ENCODE data around the gene INPP5A.

The INPP5A gene

GRCh38 chr10:132616170-132616995 is 78.8 kb downstream of the INPP5A start:
- no peak for DNase-seq

GRCh38 chr10:132616996-132617736 is 79.6 kb downstream of the INPP5A start:
- no peak for DNase-seq

- no peak for DNase-seq
Observed at GRCh38 chr10:132617737-132618052, 80.1 kb downstream of the INPP5A start.

GRCh38 chr10:132618158-132618919 is 80.8 kb downstream of the INPP5A start:
- no peak for DNase-seq

- DNase-seq, result no peak
Observed at GRCh38 chr10:132619927-132620326, 82.3 kb downstream of the INPP5A start.

GRCh38 chr10:132624061-132624846 is 86.7 kb downstream of the INPP5A start:
- no peak for DNase-seq

- DNase-seq, result no peak
Observed at GRCh38 chr10:132624847-132625471, 87.4 kb downstream of the INPP5A start.

GRCh38 chr10:132626019-132626760 is 88.6 kb downstream of the INPP5A start:
- DNase-seq, result no peak

- DNase-seq, result no peak
Observed at GRCh38 chr10:132626761-132627665, 89.4 kb downstream of the INPP5A start.

- no peak for DNase-seq
Observed at GRCh38 chr10:132627666-132628531, 90.3 kb downstream of the INPP5A start.

- no peak for DNase-seq
Observed at GRCh38 chr10:132628966-132629900, 91.6 kb downstream of the INPP5A start.

GRCh38 chr10:132630156-132630555 is 92.6 kb downstream of the INPP5A start:
- no peak for DNase-seq

GRCh38 chr10:132630666-132631337 is 93.2 kb downstream of the INPP5A start:
- DNase-seq, result no peak

GRCh38 chr10:132631338-132631735 is 93.8 kb downstream of the INPP5A start:
- DNase-seq, result no peak

GRCh38 chr10:132632091-132632561 is 94.5 kb downstream of the INPP5A start:
- DNase-seq, result no peak

- DNase-seq, result no peak
Observed at GRCh38 chr10:132632851-132633684, 95.5 kb downstream of the INPP5A start.
